ENCODE results near the gene CEBPA.

The CEBPA gene

DNA sequence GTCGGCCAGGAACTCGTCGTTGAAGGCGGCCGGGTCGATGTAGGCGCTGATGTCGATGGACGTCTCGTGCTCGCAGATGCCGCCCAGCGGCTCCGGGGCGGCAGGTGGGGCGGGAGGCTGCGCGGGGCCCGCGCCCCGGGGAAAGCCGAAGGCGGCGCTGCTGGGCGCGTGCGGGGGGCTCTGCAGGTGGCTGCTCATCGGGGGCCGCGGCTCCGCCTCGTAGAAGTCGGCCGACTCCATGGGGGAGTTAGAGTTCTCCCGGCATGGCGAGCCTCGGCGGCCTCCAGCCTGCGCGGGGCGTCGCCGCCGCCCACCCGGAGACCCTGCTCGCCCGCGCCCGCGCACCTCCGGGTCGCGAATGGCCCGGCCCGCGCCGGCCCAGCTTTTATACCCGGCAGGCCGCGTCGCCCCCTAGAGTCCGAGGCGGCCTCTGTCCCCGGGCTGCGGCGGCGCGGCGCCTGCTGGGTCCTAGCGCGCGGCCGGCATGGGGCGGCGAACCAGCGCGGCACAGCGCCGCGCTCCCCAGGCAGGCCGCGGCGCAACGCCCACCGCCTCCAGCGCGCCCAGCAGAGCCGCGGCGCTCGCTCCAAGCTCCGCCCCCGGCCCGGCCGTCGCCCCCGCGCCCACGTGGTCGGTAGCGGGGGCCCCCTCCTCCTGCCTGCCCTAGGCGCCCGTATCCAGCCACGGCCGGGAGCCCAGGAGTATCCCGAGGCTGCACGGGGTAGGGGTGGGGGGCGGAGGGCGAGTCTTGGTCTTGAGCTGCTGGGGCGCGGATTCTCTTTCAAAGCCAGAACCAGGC lies at the start of gene CEBPA:
Gene CEBPA (minus strand): TSS at position 360 of the 799 bp plus-strand sequence. CDS start 120 bp downstream, at position 240.
- DNase-seq (ENCODE audit: low read depth): no peak

DNA sequence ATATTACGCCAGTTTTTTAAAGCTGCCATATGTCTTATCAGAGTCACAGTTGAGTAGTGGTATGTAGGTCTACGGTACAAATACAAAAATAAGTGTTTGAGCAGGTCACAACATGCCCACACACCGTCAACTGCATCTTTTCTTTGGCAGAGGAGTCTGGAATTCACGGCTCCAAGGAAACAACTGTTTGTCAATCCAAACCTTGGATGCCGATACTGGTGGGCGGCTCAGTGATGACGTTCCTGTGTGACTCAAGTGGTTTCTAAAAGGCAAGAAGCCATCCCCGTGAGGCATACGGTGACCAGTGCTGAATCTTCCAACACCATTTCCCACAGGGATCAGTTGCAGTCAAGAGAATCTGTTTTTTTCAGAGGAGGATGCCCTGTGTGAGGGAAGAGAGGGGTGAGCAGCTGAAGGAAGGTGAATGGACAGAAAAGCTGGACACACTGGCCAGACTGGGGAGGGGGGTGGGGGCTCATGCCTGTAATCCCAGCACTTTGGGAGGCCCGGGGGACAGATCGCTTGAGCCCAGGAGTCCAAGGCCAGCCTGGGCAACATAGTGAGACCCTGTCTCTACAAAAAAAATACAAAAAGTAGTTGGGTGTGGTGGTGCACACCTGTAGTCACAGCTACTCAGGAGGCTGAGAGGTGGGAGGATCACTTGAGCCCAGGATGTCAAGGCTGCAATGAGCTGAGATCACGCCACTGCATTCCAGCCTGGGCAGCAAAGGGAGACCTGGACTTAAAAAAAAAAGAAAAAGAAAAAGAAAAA lies 48.4 kb upstream of the CEBPA start:
- DNase-seq (ENCODE audit: low read depth): no peak

DNA sequence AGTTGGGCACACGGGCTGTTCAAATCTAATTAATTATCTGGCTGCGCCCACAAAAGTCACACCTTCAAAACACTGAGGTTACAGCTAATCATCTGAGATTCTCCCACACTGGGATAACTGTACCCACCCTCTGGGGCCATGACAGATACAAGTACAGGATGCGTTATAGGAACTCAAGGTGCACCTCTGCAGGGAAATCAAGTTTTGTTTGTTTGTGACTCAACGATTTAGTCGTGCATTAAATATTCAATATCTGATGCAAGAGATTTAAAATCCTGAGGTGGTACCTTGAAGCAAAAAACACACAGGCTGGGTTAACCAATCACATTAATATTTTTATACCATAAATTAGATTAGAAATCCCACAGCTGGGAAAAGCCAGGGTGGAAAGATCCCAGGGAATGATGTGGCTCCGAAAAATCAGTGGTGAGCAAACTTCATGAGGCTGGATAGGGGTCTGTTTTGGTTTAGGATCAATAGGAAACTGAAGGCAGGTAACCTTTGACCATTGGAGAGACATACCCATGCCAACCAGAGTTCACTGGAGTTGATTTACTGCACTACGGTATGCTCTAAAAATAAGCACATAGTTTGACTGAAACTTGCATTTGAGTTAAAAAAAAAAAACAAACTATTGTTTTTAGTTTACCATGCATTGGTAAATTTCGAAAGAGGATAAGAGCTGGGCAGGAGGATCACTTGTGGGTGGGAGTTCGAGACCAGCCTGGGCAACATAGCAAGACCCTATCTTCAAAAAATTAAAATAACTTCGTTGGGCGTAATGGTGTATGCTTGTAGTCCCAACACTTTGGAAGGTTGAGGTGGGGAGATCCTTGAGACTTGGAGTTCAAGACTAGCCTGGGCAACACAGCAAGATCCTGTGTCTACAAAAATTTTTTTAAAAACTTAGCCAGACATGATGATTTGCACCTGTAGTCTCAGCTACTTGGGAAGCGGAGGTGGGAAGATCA lies 47.3 kb upstream of the CEBPA start:
- DNase-seq (ENCODE audit: low read depth): no peak

DNA sequence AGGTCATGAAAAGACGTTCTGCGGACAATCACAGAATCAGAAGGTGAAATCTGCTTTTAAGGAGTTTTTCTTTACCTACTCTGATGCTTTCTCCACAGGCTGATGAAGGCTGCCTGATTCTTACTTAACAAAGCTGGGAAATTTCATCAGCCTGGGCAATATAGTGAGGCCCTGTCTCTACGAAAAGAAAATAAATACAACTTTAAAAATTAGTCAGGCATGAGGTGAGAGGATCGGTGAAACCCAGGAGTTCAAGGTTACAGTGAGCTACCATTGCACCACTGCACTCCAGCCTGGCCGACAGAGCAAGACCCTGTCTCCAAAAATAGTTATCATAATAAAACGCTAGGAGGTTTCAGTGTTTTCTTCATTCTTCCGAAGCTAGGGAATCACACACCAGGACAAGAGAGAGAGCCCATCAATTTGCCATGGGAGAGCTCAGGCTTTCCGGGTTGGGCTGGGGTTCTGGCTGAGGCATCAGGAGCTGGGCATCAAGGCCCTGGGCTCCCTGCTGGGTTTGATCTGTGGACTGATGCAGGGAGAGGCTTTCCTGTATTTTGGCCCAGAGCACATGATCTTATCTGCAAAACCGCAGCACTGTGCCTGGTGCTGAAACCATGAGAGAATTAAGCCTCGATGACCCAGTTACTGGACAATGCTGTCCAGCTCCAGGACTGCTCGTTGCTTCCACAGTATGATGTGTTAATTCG lies 46.1 kb upstream of the CEBPA start:
- no peak for DNase-seq (ENCODE audit: low read depth)

DNA sequence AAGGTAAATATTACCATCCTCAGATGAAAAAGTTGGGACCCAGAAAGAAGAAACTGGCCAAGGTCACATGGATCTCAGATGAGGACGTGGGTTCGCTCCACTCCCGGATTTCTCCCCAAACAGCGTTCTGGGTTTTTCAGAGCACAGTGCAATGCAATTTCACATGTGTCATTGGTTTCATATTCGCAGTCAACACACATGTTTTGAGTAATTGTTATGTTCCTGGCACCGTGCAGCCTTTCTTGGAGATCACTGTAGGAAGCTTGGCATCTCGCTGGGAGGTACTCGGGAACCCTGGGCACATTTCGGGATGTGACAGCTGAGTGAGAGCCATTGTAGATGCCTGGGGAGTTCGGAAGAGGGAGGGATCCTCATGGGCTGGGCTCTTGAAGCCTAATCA lies 45.0 kb upstream of the CEBPA start:
- no peak for DNase-seq (ENCODE audit: low read depth)

DNA sequence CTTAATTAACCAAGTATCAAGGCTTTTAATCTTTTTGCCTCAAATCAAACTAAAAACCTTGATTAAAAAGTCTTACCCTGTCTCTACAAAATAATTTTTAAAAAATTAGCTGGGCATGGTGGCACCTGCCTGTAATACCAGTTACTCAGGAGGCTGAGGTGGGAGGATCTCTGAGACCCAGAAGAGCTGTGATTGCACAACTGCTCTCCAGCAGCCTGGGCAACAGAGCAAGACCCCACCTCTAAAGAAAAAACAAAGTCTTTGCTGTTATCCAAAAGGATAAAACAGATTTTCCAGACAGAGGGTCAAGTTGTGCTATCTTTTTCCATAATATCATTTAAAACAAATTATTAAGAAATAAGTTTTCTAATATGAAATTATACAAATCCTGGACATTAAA lies 44.3 kb upstream of the CEBPA start:
- no peak for DNase-seq (ENCODE audit: low read depth)

DNA sequence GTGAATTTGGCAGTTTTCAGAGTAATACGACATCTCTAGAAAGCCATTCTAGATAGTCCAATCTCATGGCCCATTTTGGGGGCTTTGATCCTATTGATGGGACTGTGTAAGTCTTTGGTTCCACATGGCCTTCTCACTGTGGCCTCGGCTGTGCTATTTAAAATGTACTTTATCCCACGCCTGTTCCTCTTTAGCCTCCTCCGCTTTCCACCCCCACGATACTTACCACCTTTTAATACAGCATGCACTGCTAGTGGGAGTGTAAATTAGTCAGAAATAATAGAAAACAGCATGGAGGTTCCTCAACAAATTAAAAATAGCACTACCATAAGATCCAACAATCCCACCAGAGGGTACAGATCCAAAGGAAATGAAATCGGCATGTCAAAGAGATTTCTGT lies 42.8 kb upstream of the CEBPA start:
- no peak for DNase-seq (ENCODE audit: low read depth)

DNA sequence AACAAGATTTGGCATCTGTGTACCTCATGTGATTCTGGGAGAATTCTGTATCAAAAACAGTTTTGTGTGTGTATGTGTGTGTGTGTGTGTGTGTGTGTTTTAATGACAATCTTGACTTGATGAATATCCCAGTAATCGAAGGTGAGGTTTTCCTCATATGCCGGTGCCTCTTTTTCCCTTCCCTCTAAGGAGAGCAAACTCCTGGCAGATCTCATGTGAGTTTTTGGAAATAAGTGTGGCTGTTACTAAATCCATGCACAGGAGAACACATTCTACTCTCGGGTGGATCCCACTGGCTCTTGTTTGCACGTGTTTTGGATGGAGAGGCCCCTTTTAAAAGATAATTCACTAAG lies 42.2 kb upstream of the CEBPA start:
- no peak for DNase-seq (ENCODE audit: low read depth)

DNA sequence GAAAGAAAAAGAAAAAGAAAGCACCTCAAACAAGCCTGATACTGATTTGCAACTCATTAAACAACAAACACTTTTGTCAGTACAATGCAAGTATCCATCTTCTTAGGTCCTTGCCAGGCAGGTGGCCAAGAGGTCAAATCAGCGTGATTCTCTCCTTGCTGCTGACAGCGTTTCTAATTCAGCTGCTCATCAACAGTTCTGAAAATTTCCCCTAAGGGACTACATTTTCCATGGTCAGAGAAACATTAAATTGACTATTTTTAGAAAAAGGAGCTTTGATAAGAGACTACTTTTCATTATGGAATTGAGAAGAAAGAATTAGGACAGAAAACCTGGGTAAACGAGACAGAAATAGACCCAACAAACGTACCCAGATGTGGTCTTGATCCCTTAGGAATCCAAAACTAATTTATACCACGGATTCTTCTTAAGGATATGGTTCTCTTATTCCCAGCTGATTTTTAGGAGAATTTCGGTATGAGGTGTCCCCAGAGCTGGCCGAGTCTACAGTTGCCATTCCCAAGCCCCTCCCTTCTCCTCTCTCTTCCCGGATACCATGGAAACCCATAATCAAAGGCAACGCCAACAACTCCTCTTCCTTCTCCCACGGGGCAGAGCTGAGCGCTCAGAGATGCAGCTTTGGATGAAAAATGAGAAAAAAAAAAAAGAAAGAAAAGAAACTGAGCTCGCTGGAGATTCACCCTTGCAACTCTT lies 41.7 kb upstream of the CEBPA start:
- no peak for DNase-seq (ENCODE audit: low read depth)

DNA sequence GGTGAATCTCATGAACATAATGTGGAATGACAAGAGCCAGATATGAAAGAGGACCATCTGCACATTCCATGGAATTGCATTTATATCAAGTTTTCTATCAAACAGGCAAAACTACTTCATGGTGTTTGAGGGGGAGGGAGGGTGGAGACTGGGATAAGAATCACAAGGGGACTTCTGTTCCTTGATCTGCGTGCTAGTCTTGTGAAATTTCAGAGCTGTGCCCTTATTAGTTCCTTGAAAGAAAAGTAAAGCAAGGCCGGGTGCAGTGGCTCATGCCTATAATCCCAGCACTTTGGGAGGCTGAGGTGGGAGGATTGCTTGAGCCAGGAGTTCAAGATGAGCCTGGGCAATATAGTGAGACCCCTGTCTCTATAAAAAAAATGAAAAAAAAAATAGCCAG lies 41.0 kb upstream of the CEBPA start:
- no peak for DNase-seq (ENCODE audit: low read depth)

DNA sequence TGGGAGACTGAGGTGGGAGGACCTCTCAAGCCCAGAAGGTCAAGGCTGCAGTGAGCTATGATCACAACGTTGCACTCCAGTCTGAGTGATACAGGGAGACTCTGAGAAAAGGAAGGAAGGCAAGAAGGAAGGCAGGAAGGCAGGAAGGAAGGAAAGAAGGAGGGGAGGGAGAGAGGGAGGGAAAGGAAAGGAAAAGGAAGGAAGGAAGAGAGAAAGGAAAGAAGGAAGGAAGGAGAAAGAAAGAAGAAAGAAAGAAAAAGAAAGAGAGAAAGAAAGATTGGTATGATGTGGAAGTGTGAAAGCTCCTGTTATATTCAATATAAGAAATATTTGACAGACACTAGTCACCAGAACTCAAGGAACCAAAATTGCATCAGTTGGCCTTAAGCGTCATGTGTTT lies 38.7 kb upstream of the CEBPA start:
- DNase-seq (ENCODE audit: low read depth): no peak

DNA sequence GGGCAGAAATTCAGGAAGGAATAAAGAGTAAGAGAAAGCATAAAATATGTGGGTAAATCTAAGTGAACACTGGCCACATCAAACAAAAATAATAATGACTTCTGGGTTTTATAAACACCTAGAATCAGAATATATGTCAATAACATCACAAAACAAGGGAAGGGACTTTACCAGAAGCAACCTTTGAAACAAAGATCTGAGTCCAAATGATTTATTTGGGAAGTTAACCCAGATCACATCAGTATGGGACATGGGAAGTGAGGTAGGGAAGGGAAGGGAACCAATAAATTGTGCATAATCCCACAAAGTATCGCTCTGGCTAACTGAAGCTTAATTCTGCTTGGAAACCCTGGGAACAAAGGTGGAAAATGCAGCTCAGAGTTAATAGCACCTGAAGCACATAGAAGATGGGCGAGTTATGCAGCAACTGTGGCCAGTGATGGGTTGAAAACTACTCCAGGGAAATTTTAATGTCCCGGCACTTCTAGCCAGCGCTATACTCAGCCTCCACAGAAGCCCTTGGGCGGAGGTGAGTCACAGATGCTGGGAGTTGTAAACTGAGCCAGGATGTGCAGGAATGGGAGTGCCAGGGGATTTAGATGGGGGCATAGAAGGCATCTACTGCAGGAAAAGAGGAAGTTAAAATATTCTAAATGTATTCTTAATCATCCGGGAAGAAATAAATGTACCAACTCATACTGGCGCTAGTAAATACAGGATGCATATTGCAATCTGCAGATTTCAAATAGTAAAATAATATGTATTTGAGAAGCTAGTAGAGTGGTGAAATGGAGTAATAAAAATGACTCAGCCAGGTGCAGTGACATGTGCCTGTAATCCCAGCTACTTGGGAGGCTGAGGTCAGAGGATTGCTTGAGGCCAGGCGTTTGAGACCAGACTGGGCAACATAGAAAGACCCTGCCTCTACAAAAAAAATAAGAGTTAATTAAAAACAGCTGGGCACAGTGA lies 37.0 kb upstream of the CEBPA start:
- no peak for DNase-seq (ENCODE audit: low read depth)

DNA sequence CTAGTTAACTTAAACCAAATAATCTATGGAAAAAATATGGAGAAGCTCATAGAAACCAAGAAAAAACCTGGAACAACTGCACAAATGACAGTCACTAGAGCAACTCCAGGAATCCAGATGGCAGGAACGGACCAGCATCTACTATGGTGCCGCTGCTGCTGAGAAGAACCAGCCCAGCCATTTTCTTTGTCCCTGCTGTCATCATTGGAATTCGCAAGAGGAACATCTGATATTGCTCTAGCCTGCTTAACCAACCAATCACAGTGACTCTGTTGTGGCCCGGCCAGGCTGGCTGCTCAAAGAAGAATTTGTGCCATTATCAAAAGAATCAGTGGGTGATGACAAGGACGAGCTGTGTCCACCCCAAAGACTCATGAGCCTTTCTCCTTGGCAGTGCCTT lies 33.1 kb upstream of the CEBPA start:
- DNase-seq (ENCODE audit: low read depth): no peak

DNA sequence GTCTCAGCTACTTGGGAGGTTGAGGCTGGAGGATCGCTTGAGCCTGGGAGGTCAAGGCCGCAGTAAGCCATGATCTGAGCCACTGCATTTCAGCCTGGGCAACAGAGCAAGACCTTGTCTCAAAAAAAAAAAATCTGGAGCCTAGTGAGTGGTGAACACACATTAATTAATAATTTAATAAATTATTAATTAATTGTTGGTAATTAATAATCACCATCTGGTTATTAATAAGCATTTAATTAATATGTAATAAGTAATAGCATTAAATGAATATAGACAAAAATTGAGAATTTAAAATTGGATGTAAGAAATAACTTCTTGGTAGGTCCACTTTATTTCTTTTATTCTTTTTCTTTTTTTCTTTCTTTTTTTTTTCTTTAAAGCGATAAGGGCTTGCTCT lies 31.9 kb upstream of the CEBPA start:
- no peak for DNase-seq (ENCODE audit: low read depth)

DNA sequence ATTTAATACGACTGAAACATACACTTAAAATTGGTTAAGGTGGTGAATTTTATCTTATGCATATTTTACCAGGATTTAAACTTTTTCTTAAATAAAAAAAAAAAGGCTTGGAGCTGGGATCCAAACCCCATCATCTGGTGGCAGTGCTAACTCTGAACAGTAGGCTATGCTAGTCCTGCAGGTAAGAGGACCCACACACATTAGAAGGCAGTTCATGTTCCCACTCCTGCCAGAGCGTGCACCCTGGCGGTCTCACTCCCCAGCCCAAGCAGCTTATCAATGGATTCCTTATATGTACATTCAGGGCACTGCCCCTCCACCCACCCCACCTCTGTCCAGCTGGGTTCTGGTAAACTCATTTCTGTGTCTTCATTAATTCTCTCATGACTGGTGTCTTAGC lies 31.3 kb upstream of the CEBPA start:
- DNase-seq (ENCODE audit: low read depth): no peak

DNA sequence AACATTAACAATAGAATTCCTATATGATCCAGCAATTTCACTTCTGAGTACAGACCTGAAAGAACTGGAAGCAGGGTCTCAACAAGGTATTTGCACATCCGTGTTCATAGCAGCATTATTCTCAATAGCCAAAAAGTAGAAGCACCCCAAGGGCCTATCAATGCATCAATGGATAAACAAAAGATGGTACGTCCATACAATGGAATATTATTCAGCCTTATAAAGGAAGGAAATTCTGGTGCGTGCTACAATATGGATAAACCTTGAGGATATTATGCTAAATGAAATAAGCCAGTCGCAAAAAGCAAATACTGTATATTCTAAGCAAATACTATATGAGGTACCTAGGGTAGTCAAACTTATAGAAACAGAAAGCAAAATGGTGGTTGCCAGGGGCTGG lies 30.8 kb upstream of the CEBPA start:
- no peak for DNase-seq (ENCODE audit: low read depth)

DNA sequence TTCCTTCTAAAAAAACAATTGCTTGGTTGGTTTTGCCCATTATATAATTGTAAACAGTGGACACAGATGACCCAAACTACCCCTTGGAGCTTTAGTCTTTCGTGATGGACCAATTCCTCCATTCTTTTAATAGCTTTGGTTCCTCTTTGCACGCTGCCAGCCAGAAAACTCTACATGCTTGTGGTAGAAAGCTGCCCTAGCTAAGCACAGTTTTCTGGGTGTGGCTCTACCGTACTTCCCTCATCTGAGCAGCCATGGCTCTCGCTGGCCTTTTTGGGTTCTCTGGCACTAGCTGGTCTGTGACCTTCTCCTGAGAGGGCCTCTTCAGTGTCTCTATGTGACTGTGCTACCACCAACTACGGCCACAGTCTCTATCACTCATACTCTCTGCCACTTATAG lies 29.9 kb upstream of the CEBPA start:
- DNase-seq (ENCODE audit: low read depth): no peak

DNA sequence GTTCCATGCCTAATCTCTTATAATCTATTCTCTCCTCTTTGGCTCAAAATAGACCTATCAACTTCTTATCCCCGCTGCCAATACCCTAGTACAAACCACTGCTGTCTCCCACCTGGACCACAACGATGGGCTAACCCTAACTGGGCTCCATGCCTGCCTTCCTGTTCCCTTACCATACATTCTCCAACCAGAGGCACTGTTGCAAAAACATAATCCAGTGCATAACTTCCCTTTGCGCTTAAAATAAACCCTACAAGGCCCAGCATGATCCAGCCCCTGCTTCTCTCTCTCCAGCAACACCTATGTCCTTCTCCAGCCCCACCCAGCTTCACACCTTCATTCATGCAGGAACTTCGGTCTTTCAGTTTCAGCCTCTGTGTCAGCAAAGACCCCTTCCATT lies 27.4 kb upstream of the CEBPA start:
- no peak for DNase-seq (ENCODE audit: low read depth)

DNA sequence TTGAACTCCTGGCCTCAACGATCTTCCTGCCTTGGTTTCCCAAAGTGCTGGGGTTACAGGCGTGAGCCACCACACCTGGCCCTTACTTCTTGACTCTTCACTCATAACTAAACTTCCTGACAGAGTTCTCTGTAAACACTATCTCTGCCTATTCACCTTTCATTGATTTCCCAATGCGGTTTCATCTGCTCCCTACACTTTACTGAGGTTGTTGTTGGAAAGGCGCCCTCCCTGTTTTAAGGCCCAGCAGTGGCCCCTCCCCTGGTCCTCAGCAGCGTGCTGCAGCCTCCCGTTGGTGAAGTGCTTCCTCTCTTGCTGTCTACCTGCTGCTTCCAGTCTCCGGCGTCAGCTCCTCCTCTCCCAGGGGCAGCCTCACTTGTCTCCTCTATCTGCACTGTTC lies 26.7 kb upstream of the CEBPA start:
- DNase-seq (ENCODE audit: low read depth): no peak

DNA sequence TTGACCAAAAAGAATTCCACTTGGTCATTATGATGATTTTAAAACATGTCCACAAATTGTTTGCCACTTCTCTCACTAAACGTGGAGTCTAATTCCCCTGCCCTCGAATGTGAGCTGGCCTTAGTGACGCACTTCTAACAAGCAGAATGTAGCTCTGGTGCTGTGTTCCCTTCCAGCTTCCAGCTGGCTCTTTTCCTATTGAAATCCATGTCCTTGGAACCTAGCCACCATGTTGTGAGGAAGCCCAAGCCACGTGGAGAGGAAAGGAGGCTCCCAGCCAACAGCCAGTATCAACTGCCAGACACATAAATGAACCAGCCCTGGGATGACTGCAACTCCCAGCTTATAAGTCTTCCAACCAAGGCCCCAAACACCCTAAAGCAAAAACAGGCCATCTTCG lies 23.6 kb upstream of the CEBPA start:
- no peak for DNase-seq (ENCODE audit: low read depth)

Measured in stimulated activated CD8-positive, alpha-beta memory T cell treated with anti-CD3 and anti-CD28 coated beads, Interleukin-7, amount 100 ng/mL, for 24 hours (primary cell).